K562 (cell line): ENCODE data around the gene SNAPC2. TPM values are rescaled to one million over a fixed set of nuclear protein-coding genes. Genes with fewer than 3 reads are reported as not detected.

ENCODE experiments used
- CBX5 ChIP-seq: IDR thresholded peaks from 2 replicates; pipeline ENCODE4 v1.6.1; 2014; ENCODE audit warnings: low read depth, borderline replicate concordance
- CGGBP1 ChIP-seq: fragments of 250-450 bp; sonication (Bioruptor Pico); IDR thresholded peaks from 2 replicates; pipeline ENCODE4 v1.9.0; 2021; ENCODE audit warnings: mild to moderate bottlenecking
- CREB3L1 ChIP-seq: fragments of 450-650 bp; IDR thresholded peaks from 2 replicates; pipeline ENCODE4 v1.6.1; 2014; ENCODE audit warnings: low read depth, mild to moderate bottlenecking, moderate library complexity, borderline replicate concordance
- GTF2E2 ChIP-seq: fragments of 200-800 bp; sonication (Bioruptor generic); IDR thresholded peaks from 2 replicates; pipeline ENCODE4 v1.6.1; 2016; ENCODE audit warnings: missing genetic modification characterization, missing compliant biosample characterization
- HMG20A ChIP-seq: fragments of 450-650 bp; formaldehyde crosslinking; conservative IDR thresholded peaks from 2 replicates; pipeline ENCODE4 v1.4.0; 2020; ENCODE audit warnings: mild to moderate bottlenecking, mixed read lengths
- KDM4B ChIP-seq, 2 experiments: fragments of 450-650 bp in 1 of 2; sonication (generic) in 1 of 2; IDR thresholded peaks; 2 replicates each; pipeline ENCODE4 v1.6.1; 2016 to 2017; ENCODE audit warnings: borderline replicate concordance in 2 of 2, antibody characterized with exemption in 1 of 2, low read depth in 1 of 2, mild to moderate bottlenecking in 1 of 2
- MED1 ChIP-seq: sonication (generic); formaldehyde crosslinking; IDR thresholded peaks from 2 replicates; pipeline ENCODE4 v1.8.1; 2023; ENCODE audit warnings: missing genetic modification reagents, borderline replicate concordance
- NCOA1 ChIP-seq: fragments of 450-650 bp; IDR thresholded peaks from 2 replicates; pipeline ENCODE4 v1.6.1; 2016; ENCODE audit warnings: low read depth
- NFE2 ChIP-seq: IDR thresholded peaks from 2 replicates; pipeline ENCODE4 v1.6.1; 2014; ENCODE audit warnings: antibody characterized with exemption, low read depth
- NR2F6 ChIP-seq: fragments of 450-650 bp; formaldehyde crosslinking; IDR thresholded peaks from 2 replicates; pipeline ENCODE4 v1.4.0; 2020; ENCODE audit warnings: mild to moderate bottlenecking
- RUNX1 ChIP-seq: sonication (generic); IDR thresholded peaks from 2 replicates; pipeline ENCODE4 v1.6.1; 2016; ENCODE audit warnings: antibody characterized with exemption, low read depth
- SAFB ChIP-seq: fragments of 200-400 bp; formaldehyde crosslinking; IDR thresholded peaks from 2 replicates; pipeline ENCODE4 v1.6.1; 2017; ENCODE audit warnings: low read depth, low read length, borderline replicate concordance
- ZEB2 ChIP-seq: fragments of 450-650 bp; IDR thresholded peaks from 2 replicates; pipeline ENCODE4 v1.6.1; 2016
- ZNF134 ChIP-seq: fragments of 250-450 bp; sonication (Bioruptor Pico); conservative IDR thresholded peaks from 2 replicates; pipeline ENCODE4 v1.4.0; 2020
- ZNF75A ChIP-seq: fragments of 450-650 bp; formaldehyde crosslinking; IDR thresholded peaks from 2 replicates; pipeline ENCODE4 v1.4.0; 2020; ENCODE audit warnings: mild to moderate bottlenecking
- polyA plus RNA-seq, 8 experiments: library from polyadenylated mRNA; depleted of rRNA in 4 of 8; stranded (reverse) in 5 of 8; unstranded in 3 of 8; fragments of >200 nt; fragmentation: Nextera tagmentation in 2 of 8; fragmentation: Illumina TruSeq in 1 of 8; extraction: Ambion mirVana in 2 of 8; extraction: Trizol in 1 of 8; gene quantifications; 2 replicates each; pipeline versions ENCODE4 v1.2.1 to v1.2.3, GENCODE V29; 2011 to 2014; ENCODE audit warnings: inconsistent platforms in 1 of 8, missing spikeins in 1 of 8
- total RNA-seq, 7 experiments: library from RNA; depleted of rRNA in 6 of 7; stranded (reverse); fragments of >200 nt in 6 of 7; fragmentation: Illumina TruSeq in 2 of 7; extraction: Trizol in 2 of 7; gene quantifications; 2 replicates each; pipeline versions ENCODE4 v1.2.1 to v1.2.3, GENCODE V29; 2011 to 2021; ENCODE audit warnings: low replicate concordance in 1 of 7
- TF ChIP-seq, protein P1 (sequence below): fragments of 250-450 bp; sonication (Bioruptor Pico); IDR thresholded peaks from 2 replicates; pipeline ENCODE4 v1.4.0; 2020
- TF ChIP-seq, protein P2 (sequence below): fragments of 250-450 bp; sonication (Bioruptor Pico); IDR thresholded peaks from 2 replicates; pipeline ENCODE4 v1.5.0; 2021; ENCODE audit warnings: mild to moderate bottlenecking, moderate library complexity

The SNAPC2 gene
- total and polyA plus RNA-seq, 9 of the 15 experiments (the other 6 are each of a cell fraction or from before 2014, with no cell fraction given), result 0.59 to 45.1 (median 15.3) TPM

DNA sequence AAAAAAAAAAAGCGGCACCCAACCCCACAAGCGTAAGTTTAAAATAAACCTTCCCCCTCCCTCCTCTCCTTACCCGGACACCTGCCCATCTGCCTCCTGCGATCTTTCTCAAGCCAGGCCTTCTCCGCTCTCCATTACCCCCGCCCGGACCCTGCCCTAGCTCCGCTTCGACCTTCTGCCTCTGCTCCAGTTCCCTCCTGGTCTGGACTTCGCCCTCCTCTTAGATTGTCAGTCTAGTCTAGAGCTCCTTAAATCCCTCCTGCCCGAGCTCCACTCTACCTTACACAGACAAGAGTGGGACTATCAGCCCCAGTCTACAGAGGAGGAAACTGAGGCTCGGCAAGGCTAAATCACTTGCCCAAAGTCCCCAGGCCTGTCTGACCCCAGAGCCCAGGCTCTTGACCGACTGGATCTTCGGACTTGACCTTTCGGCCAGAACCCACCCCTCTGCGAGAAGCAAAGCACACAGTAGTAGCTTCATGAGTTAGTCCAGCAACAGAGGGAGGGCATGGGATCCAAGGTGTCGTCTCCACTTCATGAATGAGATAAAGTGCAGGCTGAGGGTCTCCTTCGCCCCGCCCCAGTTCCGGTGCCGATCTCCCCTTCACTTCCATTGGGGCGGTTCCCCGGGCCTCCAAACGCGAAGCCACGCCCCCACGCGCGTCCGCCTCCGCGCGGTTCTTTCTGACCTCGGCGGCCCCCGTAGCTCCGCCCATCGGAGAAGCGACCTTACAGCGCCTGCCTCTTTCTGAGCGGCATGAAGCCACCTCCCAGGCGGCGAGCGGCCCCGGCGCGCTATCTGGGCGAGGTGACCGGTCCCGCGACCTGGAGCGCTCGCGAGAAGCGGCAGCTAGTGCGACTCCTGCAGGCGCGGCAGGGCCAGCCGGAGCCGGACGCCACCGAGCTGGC lies at the start of gene SNAPC2 (continued):
- TF ChIP-seq, protein P1, sequence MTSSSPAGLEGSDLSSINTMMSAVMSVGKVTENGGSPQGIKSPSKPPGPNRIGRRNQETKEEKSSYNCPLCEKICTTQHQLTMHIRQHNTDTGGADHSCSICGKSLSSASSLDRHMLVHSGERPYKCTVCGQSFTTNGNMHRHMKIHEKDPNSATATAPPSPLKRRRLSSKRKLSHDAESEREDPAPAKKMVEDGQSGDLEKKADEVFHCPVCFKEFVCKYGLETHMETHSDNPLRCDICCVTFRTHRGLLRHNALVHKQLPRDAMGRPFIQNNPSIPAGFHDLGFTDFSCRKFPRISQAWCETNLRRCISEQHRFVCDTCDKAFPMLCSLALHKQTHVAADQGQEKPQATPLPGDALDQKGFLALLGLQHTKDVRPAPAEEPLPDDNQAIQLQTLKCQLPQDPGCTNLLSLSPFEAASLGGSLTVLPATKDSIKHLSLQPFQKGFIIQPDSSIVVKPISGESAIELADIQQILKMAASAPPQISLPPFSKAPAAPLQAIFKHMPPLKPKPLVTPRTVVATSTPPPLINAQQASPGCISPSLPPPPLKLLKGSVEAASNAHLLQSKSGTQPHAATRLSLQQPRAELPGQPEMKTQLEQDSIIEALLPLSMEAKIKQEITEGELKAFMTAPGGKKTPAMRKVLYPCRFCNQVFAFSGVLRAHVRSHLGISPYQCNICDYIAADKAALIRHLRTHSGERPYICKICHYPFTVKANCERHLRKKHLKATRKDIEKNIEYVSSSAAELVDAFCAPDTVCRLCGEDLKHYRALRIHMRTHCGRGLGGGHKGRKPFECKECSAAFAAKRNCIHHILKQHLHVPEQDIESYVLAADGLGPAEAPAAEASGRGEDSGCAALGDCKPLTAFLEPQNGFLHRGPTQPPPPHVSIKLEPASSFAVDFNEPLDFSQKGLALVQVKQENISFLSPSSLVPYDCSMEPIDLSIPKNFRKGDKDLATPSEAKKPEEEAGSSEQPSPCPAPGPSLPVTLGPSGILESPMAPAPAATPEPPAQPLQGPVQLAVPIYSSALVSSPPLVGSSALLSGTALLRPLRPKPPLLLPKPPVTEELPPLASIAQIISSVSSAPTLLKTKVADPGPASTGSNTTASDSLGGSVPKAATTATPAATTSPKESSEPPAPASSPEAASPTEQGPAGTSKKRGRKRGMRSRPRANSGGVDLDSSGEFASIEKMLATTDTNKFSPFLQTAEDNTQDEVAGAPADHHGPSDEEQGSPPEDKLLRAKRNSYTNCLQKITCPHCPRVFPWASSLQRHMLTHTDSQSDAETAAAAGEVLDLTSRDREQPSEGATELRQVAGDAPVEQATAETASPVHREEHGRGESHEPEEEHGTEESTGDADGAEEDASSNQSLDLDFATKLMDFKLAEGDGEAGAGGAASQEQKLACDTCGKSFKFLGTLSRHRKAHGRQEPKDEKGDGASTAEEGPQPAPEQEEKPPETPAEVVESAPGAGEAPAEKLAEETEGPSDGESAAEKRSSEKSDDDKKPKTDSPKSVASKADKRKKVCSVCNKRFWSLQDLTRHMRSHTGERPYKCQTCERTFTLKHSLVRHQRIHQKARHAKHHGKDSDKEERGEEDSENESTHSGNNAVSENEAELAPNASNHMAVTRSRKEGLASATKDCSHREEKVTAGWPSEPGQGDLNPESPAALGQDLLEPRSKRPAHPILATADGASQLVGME (CRISPR knock-in tag), result no peak
- TF ChIP-seq KDM4B (IDR thresholded peaks at IDR 0.05; ENCODE audit: borderline replicate concordance in 2 of 2, low read depth in 1 of 2) (0 out of 4 replicates have a peak, but pooled peaks of 1 of the 2 experiments have one; percentile 53), ZNF75A (CRISPR knock-in tag) (no peak), NR2F6 (CRISPR knock-in tag) (0 out of 2 replicates have a peak, but pooled peaks have one; percentile 28), NFE2 (no peak), SAFB (no peak; the same call in none of the 2 replicates), ZEB2 (no peak), ZNF134 (CRISPR knock-in tag) (no peak), GTF2E2 (tag) (peak; percentile 7; the same call in 1 of the 2 replicates), NCOA1 (no peak), HMG20A (CRISPR knock-in tag) (no peak), MED1 (CRISPR knock-in tag) (no peak), RUNX1 (no peak; the same call in 1 of the 2 replicates), CBX5 (no peak), CGGBP1 (CRISPR knock-in tag) (no peak), CREB3L1 (0 out of 2 replicates have a peak, but pooled peaks have one; percentile 20)
- TF ChIP-seq, protein P2, sequence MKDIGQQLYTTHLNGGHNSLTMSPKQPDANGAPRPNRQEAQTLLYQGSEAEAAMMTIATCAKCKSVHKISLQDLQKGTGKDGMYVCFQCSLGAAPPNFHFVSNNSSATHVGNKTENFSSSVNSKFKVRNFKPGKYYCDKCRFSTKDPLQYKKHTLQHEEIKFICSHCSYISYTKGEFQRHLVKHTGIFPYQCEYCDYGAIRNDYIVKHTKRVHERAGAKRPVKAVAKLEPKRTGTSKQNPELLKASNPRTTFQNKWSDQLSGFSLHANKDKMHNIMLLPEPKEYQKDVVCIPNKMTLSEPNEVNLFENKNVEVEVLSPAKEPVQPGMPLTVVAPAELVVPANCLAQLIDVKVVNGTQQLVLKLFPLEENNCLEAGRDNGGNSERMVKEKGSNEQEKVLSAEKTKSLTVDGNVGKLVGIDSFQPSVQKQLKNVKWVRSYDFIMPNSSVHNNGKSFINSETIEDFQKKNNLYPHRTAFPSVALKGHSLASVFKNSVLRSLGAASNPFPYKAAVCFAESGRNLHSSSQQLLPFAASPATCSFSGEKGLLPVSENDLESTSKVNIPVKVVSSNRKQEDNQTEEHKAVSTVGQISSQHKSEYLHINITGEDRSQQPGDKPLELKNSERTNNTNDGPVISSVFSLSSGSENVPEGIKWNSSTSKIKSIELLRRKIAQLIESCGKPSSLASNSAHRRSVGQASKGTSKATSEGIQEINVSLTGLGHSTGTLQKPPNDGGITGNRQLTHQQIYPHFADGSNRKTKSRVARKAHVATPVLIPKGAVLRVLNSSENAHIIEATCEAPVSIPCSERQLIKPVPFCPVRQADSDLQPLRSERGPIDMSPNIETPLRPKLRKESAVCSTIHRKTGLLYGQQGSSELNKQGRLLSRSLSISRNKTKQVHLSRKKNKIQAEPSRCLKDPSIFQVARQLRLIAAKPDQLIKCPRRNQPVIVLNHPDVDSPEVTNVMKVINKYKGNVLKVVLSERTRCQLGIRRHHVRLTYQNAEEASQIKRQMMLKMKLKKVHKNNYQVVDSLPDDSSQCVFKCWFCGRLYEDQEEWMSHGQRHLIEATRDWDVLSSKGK (CRISPR knock-in tag), result no peak
